GM13976 (cell line): ENCODE measurements around the gene HLCS.

ENCODE experiments used
- DNase-seq: peaks from one replicate; pipeline ENCODE4 v3.0.0; 2012; ENCODE audit warnings: low spot score
- CTCF ChIP-seq: IDR thresholded peaks from 2 replicates; pipeline ENCODE4 v1.5.1; 2012; ENCODE audit warnings: borderline replicate concordance, mild to moderate bottlenecking; ENCODE audit not compliant: insufficient read depth; ENCODE audit errors: extremely low read depth, missing control alignments, control extremely low read depth
- in situ Hi-C: fragments of 300-500 bp; cut with MboI; formaldehyde crosslinking; loops from one replicate; pipeline ENCODE4 v1.12.0; 2022; ENCODE audit warnings: low sequenced_read_pairs, mixed read lengths, inconsistent platforms; ENCODE audit not compliant: unreplicated experiment

Gene HLCS

GRCh38 chr21:36785615-36786014 lies 180.9 kb downstream of the HLCS start:
- in situ Hi-C loops: no loop called here
- TF ChIP-seq CTCF: no peak
- no peak for DNase-seq

DNA sequence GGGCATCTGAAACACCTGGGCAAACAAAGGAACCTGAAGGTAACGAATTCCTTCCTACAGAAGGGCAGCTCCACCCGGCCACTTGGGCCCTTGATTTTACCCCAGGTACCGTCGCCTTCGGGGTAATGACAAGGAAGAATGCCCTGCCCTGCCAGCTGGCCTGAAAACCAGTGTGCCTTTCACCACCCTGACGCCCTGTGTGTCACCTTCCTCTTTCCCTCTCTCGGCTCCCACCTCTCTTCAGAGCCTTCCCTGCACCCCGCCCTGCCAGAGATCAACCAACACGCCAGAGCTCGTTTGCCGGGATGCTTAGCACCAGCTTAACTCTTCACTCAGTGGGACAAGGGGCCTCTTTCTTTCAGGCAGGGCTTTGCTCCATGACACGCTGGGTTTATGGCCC lies 181.5 kb downstream of the HLCS start:
- in situ Hi-C loops: no loop called here
- DNase-seq: no peak
- TF ChIP-seq CTCF: no peak

- no peak for DNase-seq
- no peak for TF ChIP-seq CTCF
- in situ Hi-C loops: no loop called here
These were observed 182.7 kb downstream of the HLCS start for GRCh38 chr21:36783612-36784374.

DNA sequence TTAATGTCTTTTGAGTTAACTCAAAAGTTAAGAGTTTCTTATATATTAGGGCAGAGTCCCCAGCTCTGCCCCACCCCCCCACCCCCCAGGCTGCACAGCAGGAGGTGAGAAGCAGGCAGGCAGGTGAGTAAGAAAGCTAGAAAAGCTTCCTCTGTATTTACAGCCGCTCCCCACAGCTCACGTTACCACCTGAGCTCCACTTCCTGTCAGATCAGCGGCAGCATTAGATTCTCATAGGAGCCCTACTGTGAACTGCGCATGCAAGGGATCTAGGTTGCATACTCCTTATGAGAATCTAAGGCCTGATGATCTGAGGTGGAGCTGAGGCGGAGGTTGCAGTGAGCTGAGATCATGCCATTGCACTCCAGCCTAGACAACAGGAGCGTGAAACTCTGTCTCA lies 185.6 kb downstream of the HLCS start:
- in situ Hi-C loops: no loop called here
- no peak for DNase-seq
- TF ChIP-seq CTCF: no peak

- TF ChIP-seq CTCF: no peak
- DNase-seq: no peak
- in situ Hi-C loops: no loop called here
These were observed 189.4 kb downstream of the HLCS start for GRCh38 chr21:36776981-36777617.

GRCh38 chr21:36773995-36774394 lies 192.5 kb downstream of the HLCS start:
- no peak for TF ChIP-seq CTCF
- no peak for DNase-seq
- in situ Hi-C loops: no loop called here
